HepG2 (cell line): ENCODE measurements around the gene PNLDC1. TPM values are rescaled to one million over a fixed set of nuclear protein-coding genes. Genes with fewer than 3 reads are reported as not detected.

Experiments
- MED8 ChIP-seq: sonication (generic); formaldehyde crosslinking; IDR thresholded peaks from 2 replicates; pipeline ENCODE4 v1.8.1; 2023; ENCODE audit warnings: mild to moderate bottlenecking, missing genetic modification reagents; ENCODE audit not compliant: insufficient replicate concordance
- TAF1 ChIP-seq: sonication (generic); formaldehyde crosslinking; IDR thresholded peaks from 2 replicates; pipeline ENCODE4 v1.4.0; 2020; ENCODE audit warnings: missing genetic modification reagents
- WIZ ChIP-seq: sonication (generic); formaldehyde crosslinking; IDR thresholded peaks from 2 replicates; pipeline ENCODE4 v1.5.1; 2020; ENCODE audit warnings: mild to moderate bottlenecking, missing genetic modification reagents
- ZMYM4 ChIP-seq: sonication (generic); formaldehyde crosslinking; IDR thresholded peaks from 2 replicates; pipeline ENCODE4 v1.8.1; 2023; ENCODE audit warnings: mild to moderate bottlenecking, missing genetic modification reagents
- ZNF331 ChIP-seq: sonication (generic); formaldehyde crosslinking; IDR thresholded peaks from 2 replicates; pipeline ENCODE4 v1.4.0; 2020; ENCODE audit warnings: missing genetic modification reagents
- ZNF720 ChIP-seq: sonication (generic); formaldehyde crosslinking; IDR thresholded peaks from 2 replicates; pipeline ENCODE4 v1.4.0; 2020; ENCODE audit warnings: missing genetic modification reagents
- polyA plus RNA-seq, 8 experiments: library from polyadenylated mRNA; depleted of rRNA in 3 of 8; stranded (reverse) in 7 of 8; unstranded in 1 of 8; fragments of >200 nt; fragmentation: Illumina TruSeq in 4 of 8; extraction: Trizol in 4 of 8; gene quantifications; 2 replicates each; pipeline versions ENCODE4 v1.2.1 to v1.2.3, GENCODE V29; 2011 to 2016; ENCODE audit warnings: low read depth in 4 of 8, missing spikeins in 1 of 8, mixed read lengths in 1 of 8; ENCODE audit not compliant: insufficient read depth in 1 of 8
- total RNA-seq, 5 experiments: library from RNA; depleted of rRNA; stranded (reverse); fragments of >200 nt; fragmentation: Illumina TruSeq; extraction: Trizol; gene quantifications; 2 replicates each; pipeline ENCODE4 v1.2.3, GENCODE V29; 2016; ENCODE audit warnings: low read depth in 1 of 5
- TF ChIP-seq, protein P1 (sequence below): sonication (generic); formaldehyde crosslinking; IDR thresholded peaks from 2 replicates; pipeline ENCODE4 v1.8.0; 2022; ENCODE audit warnings: mild to moderate bottlenecking, missing genetic modification reagents, moderate library complexity
- TF ChIP-seq, protein P2 (sequence below): sonication (generic); formaldehyde crosslinking; IDR thresholded peaks from 2 replicates; pipeline ENCODE4 v1.4.0; 2020; ENCODE audit warnings: missing genetic modification reagents
- TF ChIP-seq, protein P3 (sequence below): sonication (generic); formaldehyde crosslinking; IDR thresholded peaks from 2 replicates; pipeline ENCODE4 v1.9.0; 2021; ENCODE audit warnings: mild to moderate bottlenecking, missing genetic modification reagents
- TF ChIP-seq, protein P4 (sequence below): sonication (generic); formaldehyde crosslinking; IDR thresholded peaks from 2 replicates; pipeline ENCODE4 v1.4.0; 2020; ENCODE audit warnings: mild to moderate bottlenecking, missing genetic modification reagents, borderline replicate concordance

Gene PNLDC1
- total and polyA plus RNA-seq, 2 of the 13 experiments (the other 11 are each of a cell fraction or from before 2014, with no cell fraction given): not detected

- TF ChIP-seq, protein P1, sequence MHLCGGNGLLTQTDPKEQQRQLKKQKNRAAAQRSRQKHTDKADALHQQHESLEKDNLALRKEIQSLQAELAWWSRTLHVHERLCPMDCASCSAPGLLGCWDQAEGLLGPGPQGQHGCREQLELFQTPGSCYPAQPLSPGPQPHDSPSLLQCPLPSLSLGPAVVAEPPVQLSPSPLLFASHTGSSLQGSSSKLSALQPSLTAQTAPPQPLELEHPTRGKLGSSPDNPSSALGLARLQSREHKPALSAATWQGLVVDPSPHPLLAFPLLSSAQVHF: no peak; the same call in 1 of the 2 replicates
- TF ChIP-seq WIZ (peak; percentile 61; the same call in 1 of the 2 replicates), MED8 (CRISPR knock-in tag) (no peak), TAF1 (CRISPR knock-in tag) (no peak), ZNF720 (CRISPR knock-in tag) (no peak), ZMYM4 (CRISPR knock-in tag) (peak; percentile 40; the same call in 1 of the 2 replicates), ZNF331 (CRISPR knock-in tag) (peak; percentile 74)
- TF ChIP-seq, protein P2, sequence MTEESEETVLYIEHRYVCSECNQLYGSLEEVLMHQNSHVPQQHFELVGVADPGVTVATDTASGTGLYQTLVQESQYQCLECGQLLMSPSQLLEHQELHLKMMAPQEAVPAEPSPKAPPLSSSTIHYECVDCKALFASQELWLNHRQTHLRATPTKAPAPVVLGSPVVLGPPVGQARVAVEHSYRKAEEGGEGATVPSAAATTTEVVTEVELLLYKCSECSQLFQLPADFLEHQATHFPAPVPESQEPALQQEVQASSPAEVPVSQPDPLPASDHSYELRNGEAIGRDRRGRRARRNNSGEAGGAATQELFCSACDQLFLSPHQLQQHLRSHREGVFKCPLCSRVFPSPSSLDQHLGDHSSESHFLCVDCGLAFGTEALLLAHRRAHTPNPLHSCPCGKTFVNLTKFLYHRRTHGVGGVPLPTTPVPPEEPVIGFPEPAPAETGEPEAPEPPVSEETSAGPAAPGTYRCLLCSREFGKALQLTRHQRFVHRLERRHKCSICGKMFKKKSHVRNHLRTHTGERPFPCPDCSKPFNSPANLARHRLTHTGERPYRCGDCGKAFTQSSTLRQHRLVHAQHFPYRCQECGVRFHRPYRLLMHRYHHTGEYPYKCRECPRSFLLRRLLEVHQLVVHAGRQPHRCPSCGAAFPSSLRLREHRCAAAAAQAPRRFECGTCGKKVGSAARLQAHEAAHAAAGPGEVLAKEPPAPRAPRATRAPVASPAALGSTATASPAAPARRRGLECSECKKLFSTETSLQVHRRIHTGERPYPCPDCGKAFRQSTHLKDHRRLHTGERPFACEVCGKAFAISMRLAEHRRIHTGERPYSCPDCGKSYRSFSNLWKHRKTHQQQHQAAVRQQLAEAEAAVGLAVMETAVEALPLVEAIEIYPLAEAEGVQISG (CRISPR knock-in tag): peak; percentile 48; the same call in 1 of the 2 replicates
- TF ChIP-seq, protein P3, sequence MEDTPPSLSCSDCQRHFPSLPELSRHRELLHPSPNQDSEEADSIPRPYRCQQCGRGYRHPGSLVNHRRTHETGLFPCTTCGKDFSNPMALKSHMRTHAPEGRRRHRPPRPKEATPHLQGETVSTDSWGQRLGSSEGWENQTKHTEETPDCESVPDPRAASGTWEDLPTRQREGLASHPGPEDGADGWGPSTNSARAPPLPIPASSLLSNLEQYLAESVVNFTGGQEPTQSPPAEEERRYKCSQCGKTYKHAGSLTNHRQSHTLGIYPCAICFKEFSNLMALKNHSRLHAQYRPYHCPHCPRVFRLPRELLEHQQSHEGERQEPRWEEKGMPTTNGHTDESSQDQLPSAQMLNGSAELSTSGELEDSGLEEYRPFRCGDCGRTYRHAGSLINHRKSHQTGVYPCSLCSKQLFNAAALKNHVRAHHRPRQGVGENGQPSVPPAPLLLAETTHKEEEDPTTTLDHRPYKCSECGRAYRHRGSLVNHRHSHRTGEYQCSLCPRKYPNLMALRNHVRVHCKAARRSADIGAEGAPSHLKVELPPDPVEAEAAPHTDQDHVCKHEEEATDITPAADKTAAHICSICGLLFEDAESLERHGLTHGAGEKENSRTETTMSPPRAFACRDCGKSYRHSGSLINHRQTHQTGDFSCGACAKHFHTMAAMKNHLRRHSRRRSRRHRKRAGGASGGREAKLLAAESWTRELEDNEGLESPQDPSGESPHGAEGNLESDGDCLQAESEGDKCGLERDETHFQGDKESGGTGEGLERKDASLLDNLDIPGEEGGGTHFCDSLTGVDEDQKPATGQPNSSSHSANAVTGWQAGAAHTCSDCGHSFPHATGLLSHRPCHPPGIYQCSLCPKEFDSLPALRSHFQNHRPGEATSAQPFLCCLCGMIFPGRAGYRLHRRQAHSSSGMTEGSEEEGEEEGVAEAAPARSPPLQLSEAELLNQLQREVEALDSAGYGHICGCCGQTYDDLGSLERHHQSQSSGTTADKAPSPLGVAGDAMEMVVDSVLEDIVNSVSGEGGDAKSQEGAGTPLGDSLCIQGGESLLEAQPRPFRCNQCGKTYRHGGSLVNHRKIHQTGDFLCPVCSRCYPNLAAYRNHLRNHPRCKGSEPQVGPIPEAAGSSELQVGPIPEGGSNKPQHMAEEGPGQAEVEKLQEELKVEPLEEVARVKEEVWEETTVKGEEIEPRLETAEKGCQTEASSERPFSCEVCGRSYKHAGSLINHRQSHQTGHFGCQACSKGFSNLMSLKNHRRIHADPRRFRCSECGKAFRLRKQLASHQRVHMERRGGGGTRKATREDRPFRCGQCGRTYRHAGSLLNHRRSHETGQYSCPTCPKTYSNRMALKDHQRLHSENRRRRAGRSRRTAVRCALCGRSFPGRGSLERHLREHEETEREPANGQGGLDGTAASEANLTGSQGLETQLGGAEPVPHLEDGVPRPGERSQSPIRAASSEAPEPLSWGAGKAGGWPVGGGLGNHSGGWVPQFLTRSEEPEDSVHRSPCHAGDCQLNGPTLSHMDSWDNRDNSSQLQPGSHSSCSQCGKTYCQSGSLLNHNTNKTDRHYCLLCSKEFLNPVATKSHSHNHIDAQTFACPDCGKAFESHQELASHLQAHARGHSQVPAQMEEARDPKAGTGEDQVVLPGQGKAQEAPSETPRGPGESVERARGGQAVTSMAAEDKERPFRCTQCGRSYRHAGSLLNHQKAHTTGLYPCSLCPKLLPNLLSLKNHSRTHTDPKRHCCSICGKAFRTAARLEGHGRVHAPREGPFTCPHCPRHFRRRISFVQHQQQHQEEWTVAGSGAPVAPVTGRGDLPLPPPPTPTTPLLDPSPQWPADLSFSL: peak; percentile 61; the same call in 1 of the 2 replicates
- TF ChIP-seq, protein P4, sequence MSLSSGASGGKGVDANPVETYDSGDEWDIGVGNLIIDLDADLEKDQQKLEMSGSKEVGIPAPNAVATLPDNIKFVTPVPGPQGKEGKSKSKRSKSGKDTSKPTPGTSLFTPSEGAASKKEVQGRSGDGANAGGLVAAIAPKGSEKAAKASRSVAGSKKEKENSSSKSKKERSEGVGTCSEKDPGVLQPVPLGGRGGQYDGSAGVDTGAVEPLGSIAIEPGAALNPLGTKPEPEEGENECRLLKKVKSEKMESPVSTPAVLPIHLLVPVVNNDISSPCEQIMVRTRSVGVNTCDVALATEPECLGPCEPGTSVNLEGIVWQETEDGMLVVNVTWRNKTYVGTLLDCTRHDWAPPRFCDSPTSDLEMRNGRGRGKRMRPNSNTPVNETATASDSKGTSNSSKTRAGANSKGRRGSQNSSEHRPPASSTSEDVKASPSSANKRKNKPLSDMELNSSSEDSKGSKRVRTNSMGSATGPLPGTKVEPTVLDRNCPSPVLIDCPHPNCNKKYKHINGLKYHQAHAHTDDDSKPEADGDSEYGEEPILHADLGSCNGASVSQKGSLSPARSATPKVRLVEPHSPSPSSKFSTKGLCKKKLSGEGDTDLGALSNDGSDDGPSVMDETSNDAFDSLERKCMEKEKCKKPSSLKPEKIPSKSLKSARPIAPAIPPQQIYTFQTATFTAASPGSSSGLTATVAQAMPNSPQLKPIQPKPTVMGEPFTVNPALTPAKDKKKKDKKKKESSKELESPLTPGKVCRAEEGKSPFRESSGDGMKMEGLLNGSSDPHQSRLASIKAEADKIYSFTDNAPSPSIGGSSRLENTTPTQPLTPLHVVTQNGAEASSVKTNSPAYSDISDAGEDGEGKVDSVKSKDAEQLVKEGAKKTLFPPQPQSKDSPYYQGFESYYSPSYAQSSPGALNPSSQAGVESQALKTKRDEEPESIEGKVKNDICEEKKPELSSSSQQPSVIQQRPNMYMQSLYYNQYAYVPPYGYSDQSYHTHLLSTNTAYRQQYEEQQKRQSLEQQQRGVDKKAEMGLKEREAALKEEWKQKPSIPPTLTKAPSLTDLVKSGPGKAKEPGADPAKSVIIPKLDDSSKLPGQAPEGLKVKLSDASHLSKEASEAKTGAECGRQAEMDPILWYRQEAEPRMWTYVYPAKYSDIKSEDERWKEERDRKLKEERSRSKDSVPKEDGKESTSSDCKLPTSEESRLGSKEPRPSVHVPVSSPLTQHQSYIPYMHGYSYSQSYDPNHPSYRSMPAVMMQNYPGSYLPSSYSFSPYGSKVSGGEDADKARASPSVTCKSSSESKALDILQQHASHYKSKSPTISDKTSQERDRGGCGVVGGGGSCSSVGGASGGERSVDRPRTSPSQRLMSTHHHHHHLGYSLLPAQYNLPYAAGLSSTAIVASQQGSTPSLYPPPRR (CRISPR knock-in tag): 0 out of 2 replicates have a peak, but pooled peaks have one; percentile 45
These were observed 37.3 kb upstream of the PNLDC1 start (continued) for GRCh38 chr6:159762681-159763293.
